ENCODE data around the gene UBE2G2. TPM values are rescaled to one million over a fixed set of nuclear protein-coding genes. Genes with fewer than 3 reads are reported as not detected.

The UBE2G2 gene
- polyA plus RNA-seq, 1 donor (not counting 4 experiments of a cell fraction or from before 2014, with no cell fraction given), result 106 TPM

GRCh38 chr21:44848821-44849521 is 47.4 kb upstream of the UBE2G2 start:
- no peak for DNase-seq (ENCODE audit: low read depth, low spot score)
- peaks cover 4% of the 10 kb centered on the region for H3K27me3 ChIP-seq (ENCODE audit: control insufficient read depth, extremely low read depth, insufficient read depth, low read length)
- H3K36me3 ChIP-seq (ENCODE audit: control insufficient read depth in 2 of 2, extremely low read depth in 1 of 2, insufficient read depth in 2 of 2, low read length in 2 of 2), result peaks cover 20 to 28% of the 10 kb centered on the region in 2 experiments
- no peak overlapping the region for H2AFZ ChIP-seq (ENCODE audit: control insufficient read depth, low read length)
- no peak for TF ChIP-seq CTCF (optimal IDR thresholded peaks at IDR 0.05 in 1 of 3, IDR thresholded peaks at IDR 0.05 in 1 of 3, conservative IDR thresholded peaks at IDR 0.05 in 1 of 3; ENCODE audit: extremely low read depth in 1 of 3, insufficient read depth in 2 of 3, low read length in 3 of 3)
- TF ChIP-seq EZH2 (IDR thresholded peaks at IDR 0.05; ENCODE audit: low read length), result no peak
- dilution Hi-C loops (cut with MboI; ENCODE audit: extremely low pct_ligation_motif_present, low sequenced_read_pairs), result no loop called here
- no peak overlapping the region for H3K4me2 ChIP-seq (ENCODE audit: control insufficient read depth, extremely low read depth, insufficient read depth, low read depth, low read length)
- FAIRE-seq, result no peak
- no peak overlapping the region for H3K4me3 ChIP-seq (ENCODE audit: control insufficient read depth in 2 of 3, extremely low read depth in 1 of 3, insufficient read depth in 2 of 3, low read depth in 1 of 3, low read length in 3 of 3)
- H4K20me1 ChIP-seq (ENCODE audit: control insufficient read depth, extremely low read depth, insufficient read depth, low read length), result peaks cover 3% of the 10 kb centered on the region
- H3K79me2 ChIP-seq (ENCODE audit: control insufficient read depth, insufficient read depth, low read length), result peaks cover 9% of the 10 kb centered on the region
- no peaks in the 10 kb centered on the region for H3K9me3 ChIP-seq (ENCODE audit: control insufficient read depth, low read depth, low read length)
- peaks cover 13% of the 10 kb centered on the region for H3K4me1 ChIP-seq (ENCODE audit: control insufficient read depth, extremely low read depth, insufficient read depth, low read length)
- H3K9ac ChIP-seq (ENCODE audit: control insufficient read depth, extremely low read depth, insufficient read depth, low read length), result no peak overlapping the region
- H3K27ac ChIP-seq (ENCODE audit: control insufficient read depth, insufficient read depth, low read length), result no peak overlapping the region
- no peaks in the 10 kb centered on the region for H3K9me1 ChIP-seq (ENCODE audit: control insufficient read depth, extremely low read depth, insufficient read depth, low read length)

DNA sequence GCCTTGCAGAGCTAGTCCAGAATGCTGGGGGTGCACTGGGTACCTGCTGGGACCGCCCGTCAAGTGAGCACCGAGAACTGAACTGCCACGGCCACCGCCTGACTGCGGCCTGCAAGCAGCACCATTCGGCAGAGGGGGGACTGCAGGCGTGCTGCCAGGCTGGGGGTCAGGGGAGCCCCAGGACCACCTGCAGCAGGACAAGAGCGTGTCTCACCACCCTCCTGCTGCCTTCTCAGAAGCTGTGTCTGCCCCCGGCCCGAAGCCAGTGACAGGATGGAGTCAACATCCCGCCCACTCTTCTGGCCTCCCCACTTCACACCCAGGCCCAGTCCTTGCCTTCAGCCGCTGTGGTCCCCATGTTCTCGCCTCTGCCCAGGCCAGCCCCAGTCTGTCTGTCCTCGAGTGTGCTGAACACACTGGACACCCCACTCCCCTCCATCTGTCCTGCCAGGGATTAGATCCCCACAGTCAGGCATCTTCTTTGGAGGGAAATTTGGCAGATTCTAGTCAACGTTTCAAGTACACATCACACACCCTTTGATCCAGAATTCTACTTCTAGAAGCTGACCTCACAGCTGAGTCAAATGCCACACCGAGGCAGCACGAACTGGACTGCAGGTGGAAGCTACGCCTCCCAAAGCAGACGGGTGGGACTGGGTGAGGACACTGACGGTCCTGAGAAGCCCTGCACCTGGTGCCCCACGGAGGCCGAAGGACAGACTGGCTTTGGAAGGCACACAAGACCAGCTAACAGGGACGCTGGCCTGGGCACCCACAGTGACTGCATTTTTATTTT is 45.8 kb upstream of the UBE2G2 start:
- DNase-seq (ENCODE audit: low read depth, low spot score), result no peak
- no peak for FAIRE-seq
- dilution Hi-C loops (cut with MboI; ENCODE audit: extremely low pct_ligation_motif_present, low sequenced_read_pairs), result no loop called here
- Histone ChIP-seq H3K4me1 (ENCODE audit: control insufficient read depth, extremely low read depth, insufficient read depth, low read length) (peaks cover 13% of the 10 kb centered on the region), H3K9me1 (ENCODE audit: control insufficient read depth, extremely low read depth, insufficient read depth, low read length) (no peaks in the 10 kb centered on the region), H3K27ac (ENCODE audit: control insufficient read depth, insufficient read depth, low read length) (no peak overlapping the region), H3K4me2 (ENCODE audit: control insufficient read depth, extremely low read depth, insufficient read depth, low read depth, low read length) (no peak overlapping the region), H3K79me2 (ENCODE audit: control insufficient read depth, insufficient read depth, low read length) (no peaks in the 10 kb centered on the region), H2AFZ (ENCODE audit: control insufficient read depth, low read length) (no peak overlapping the region), H3K27me3 (ENCODE audit: control insufficient read depth, extremely low read depth, insufficient read depth, low read length) (peaks cover 12% of the 10 kb centered on the region), H3K36me3 (ENCODE audit: control insufficient read depth in 2 of 2, extremely low read depth in 1 of 2, insufficient read depth in 2 of 2, low read length in 2 of 2) (peaks cover 14 to 22% of the 10 kb centered on the region in 2 experiments), H4K20me1 (ENCODE audit: control insufficient read depth, extremely low read depth, insufficient read depth, low read length) (no peaks in the 10 kb centered on the region), H3K4me3 (ENCODE audit: control insufficient read depth in 2 of 3, extremely low read depth in 1 of 3, insufficient read depth in 2 of 3, low read depth in 1 of 3, low read length in 3 of 3) (no peak overlapping the region), H3K9ac (ENCODE audit: control insufficient read depth, extremely low read depth, insufficient read depth, low read length) (no peak overlapping the region), H3K9me3 (ENCODE audit: control insufficient read depth, low read depth, low read length) (no peaks in the 10 kb centered on the region)
- TF ChIP-seq EZH2 (IDR thresholded peaks at IDR 0.05; ENCODE audit: low read length) (no peak), CTCF (optimal IDR thresholded peaks at IDR 0.05 in 1 of 3, IDR thresholded peaks at IDR 0.05 in 1 of 3, conservative IDR thresholded peaks at IDR 0.05 in 1 of 3; ENCODE audit: extremely low read depth in 1 of 3, insufficient read depth in 2 of 3, low read length in 3 of 3) (no peak)
